CD4-positive, alpha-beta T cell treated with Interleukin-6 for 4 hours (primary cell): ENCODE data around the gene PIGV.
A peak's percentile ranks its signal among the peaks of the same experiment; 100 is the strongest.

Experiments used
- DNase-seq: peaks from one replicate; pipeline ENCODE4 v3.0.0-alpha.2; 2020; ENCODE audit warnings: mixed read lengths

The PIGV gene

GRCh38 chr1:26787706-26788514, at the start of gene PIGV:
Gene PIGV (plus strand): TSS chr1:26787950. CDS start chr1:26790816, 2,866 bp downstream.
- DNase-seq = peak; percentile 90

GRCh38 chr1:26739329-26739914, 48.3 kb upstream of the PIGV start:
- peak; percentile 39 for DNase-seq

GRCh38 chr1:26740023-26740634, 47.6 kb upstream of the PIGV start:
- DNase-seq = no peak

GRCh38 chr1:26740952-26741351, 46.8 kb upstream of the PIGV start:
- DNase-seq = no peak

- no peak for DNase-seq
Observed at GRCh38 chr1:26743426-26744059, 44.2 kb upstream of the PIGV start.

GRCh38 chr1:26744075-26744959, 43.4 kb upstream of the PIGV start:
- DNase-seq = peak; percentile 84

GRCh38 chr1:26745191-26745590, 42.6 kb upstream of the PIGV start:
- no peak for DNase-seq

GRCh38 chr1:26747048-26747447, 40.7 kb upstream of the PIGV start:
- DNase-seq = no peak

- no peak for DNase-seq
Observed at GRCh38 chr1:26748351-26748750, 39.4 kb upstream of the PIGV start.

GRCh38 chr1:26749458-26749857, 38.3 kb upstream of the PIGV start:
- no peak for DNase-seq

- DNase-seq = no peak
Observed at GRCh38 chr1:26750428-26750827, 37.3 kb upstream of the PIGV start.

GRCh38 chr1:26752519-26752918, 35.2 kb upstream of the PIGV start:
- DNase-seq = no peak

- no peak for DNase-seq
Observed at GRCh38 chr1:26754086-26754874, 33.5 kb upstream of the PIGV start.

- DNase-seq = no peak
Observed at GRCh38 chr1:26758358-26758757, 29.4 kb upstream of the PIGV start.

GRCh38 chr1:26759531-26759930, 28.2 kb upstream of the PIGV start:
- DNase-seq = no peak

- peak; percentile 18 for DNase-seq
Observed at GRCh38 chr1:26761217-26761616, 26.5 kb upstream of the PIGV start.

GRCh38 chr1:26767714-26768113, 20.0 kb upstream of the PIGV start:
- no peak for DNase-seq

- DNase-seq = no peak
Observed at GRCh38 chr1:26768755-26769154, 19.0 kb upstream of the PIGV start.

- DNase-seq = no peak
Observed at GRCh38 chr1:26771285-26771642, 16.5 kb upstream of the PIGV start.

GRCh38 chr1:26771643-26772321, 16.0 kb upstream of the PIGV start:
- DNase-seq = peak; percentile 17

- DNase-seq = no peak
Observed at GRCh38 chr1:26772687-26773086, 15.1 kb upstream of the PIGV start.
